Measurements from ENCODE around the gene ABCA2.
A peak's percentile ranks its signal among the peaks of the same experiment; 100 is the strongest.
"Not testable (repeated sequence)": the region's sequence is repeated elsewhere in the genome, so short reads cannot be mapped to it uniquely, and the experiment has no call there.

Gene ABCA2

GRCh38 chr9:137062798-137063197, 34.8 kb upstream of the ABCA2 start:
- not testable (repeated sequence) for DNase-seq (ENCODE audit: low read depth)

GRCh38 chr9:137062384-137062783, 34.3 kb upstream of the ABCA2 start:
- no peak for DNase-seq (ENCODE audit: low read depth)

- no peak for DNase-seq (ENCODE audit: low read depth)
Measured at GRCh38 chr9:137058521-137059234, 30.6 kb upstream of the ABCA2 start.

- no peak for DNase-seq (ENCODE audit: low read depth)
Measured at GRCh38 chr9:137057545-137057944, 29.5 kb upstream of the ABCA2 start.

GRCh38 chr9:137056739-137057415, 28.8 kb upstream of the ABCA2 start:
- DNase-seq (ENCODE audit: low read depth), result no peak

GRCh38 chr9:137055385-137056364, 27.6 kb upstream of the ABCA2 start:
- DNase-seq (ENCODE audit: low read depth), result no peak

- no peak for DNase-seq (ENCODE audit: low read depth)
Measured at GRCh38 chr9:137054932-137055384, 26.9 kb upstream of the ABCA2 start.

GRCh38 chr9:137053944-137054931, 26.2 kb upstream of the ABCA2 start, which contains the start of gene ENTPD2:
Gene ENTPD2 (minus strand): TSS chr9:137054061. CDS start chr9:137053997, 64 bp downstream.
- no peak for DNase-seq (ENCODE audit: low read depth)

GRCh38 chr9:137052998-137053943, 25.2 kb upstream of the ABCA2 start:
- DNase-seq (ENCODE audit: low read depth), result no peak

GRCh38 chr9:137052293-137052692, 24.3 kb upstream of the ABCA2 start:
- no peak for DNase-seq (ENCODE audit: low read depth)

GRCh38 chr9:137051145-137051724, 23.2 kb upstream of the ABCA2 start:
- DNase-seq (ENCODE audit: low read depth), result no peak

- DNase-seq (ENCODE audit: low read depth), result no peak
Measured at GRCh38 chr9:137050570-137050969, 22.5 kb upstream of the ABCA2 start.

- DNase-seq (ENCODE audit: low read depth), result peak; percentile 47
Measured at GRCh38 chr9:137049544-137050449, 21.8 kb upstream of the ABCA2 start.

GRCh38 chr9:137048655-137049543, 20.9 kb upstream of the ABCA2 start:
- no peak for DNase-seq (ENCODE audit: low read depth)

- DNase-seq (ENCODE audit: low read depth), result peak; percentile 69
Measured at GRCh38 chr9:137046088-137046787, 18.2 kb upstream of the ABCA2 start, which contains the start of gene NPDC1. Gene NPDC1 (minus strand): TSS chr9:137046177. CDS start chr9:137045989, 188 bp downstream.

GRCh38 chr9:137045294-137046087, 17.5 kb upstream of the ABCA2 start:
- no peak for DNase-seq (ENCODE audit: low read depth)

Data from activated T-cell treated with anti-CD3 and anti-CD28 coated beads for 1 hour (primary cell).